ENCODE data around the gene OLIG2.

The OLIG2 gene

DNA sequence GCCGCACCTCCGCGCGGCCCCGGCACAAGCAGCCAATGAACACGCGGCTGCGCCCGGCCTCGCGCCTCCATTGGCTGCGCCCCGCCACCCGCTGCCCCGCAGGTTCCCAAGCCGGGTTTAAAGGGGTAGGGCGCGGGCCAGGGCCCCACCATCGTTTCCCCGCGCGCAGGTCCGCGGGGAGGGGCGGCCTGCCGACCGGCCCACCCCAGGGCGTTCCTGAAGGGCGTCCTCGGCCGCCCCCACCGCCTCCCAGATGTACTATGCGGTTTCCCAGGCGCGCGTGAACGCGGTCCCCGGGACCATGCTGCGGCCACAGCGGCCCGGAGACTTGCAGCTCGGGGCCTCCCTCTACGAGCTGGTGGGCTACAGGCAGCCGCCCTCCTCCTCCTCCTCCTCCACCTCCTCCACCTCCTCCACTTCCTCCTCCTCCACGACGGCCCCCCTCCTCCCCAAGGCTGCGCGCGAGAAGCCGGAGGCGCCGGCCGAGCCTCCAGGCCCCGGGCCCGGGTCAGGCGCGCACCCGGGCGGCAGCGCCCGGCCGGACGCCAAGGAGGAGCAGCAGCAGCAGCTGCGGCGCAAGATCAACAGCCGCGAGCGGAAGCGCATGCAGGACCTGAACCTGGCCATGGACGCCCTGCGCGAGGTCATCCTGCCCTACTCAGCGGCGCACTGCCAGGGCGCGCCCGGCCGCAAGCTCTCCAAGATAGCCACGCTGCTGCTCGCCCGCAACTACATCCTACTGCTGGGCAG lies 44.4 kb downstream of the OLIG2 start, which contains the start of gene OLIG1:
TSS of gene OLIG1 (plus strand) at position 148 of the 750 bp plus-strand sequence. CDS start at position 254, 106 bp downstream.
- H3K9ac ChIP-seq (ENCODE audit: low read length) = no peak within 1 kb of the TSS
- peaks cover 56 to 78% of the 10 kb centered on the region in 2 donors for H3K27me3 ChIP-seq (ENCODE audit: control insufficient read depth in 1 of 2, insufficient read depth in 2 of 2, low read length in 2 of 2)
- H3K27ac ChIP-seq (ENCODE audit: low read depth, low read length) = no peak within 1 kb of the TSS
- H3K36me3 ChIP-seq (ENCODE audit: insufficient read depth, low read length) = no peaks in the 10 kb centered on the region
- peak within 1 kb of the TSS in 1 of 2 donors; percentile 39 for H3K4me3 ChIP-seq (ENCODE audit: low read depth in 1 of 2, low read length in 2 of 2)
- no peaks in the 10 kb centered on the region for H3K9me3 ChIP-seq (ENCODE audit: low read length)
- no peaks in the 10 kb centered on the region for H3K4me1 ChIP-seq (ENCODE audit: insufficient read depth, low read length)

DNA sequence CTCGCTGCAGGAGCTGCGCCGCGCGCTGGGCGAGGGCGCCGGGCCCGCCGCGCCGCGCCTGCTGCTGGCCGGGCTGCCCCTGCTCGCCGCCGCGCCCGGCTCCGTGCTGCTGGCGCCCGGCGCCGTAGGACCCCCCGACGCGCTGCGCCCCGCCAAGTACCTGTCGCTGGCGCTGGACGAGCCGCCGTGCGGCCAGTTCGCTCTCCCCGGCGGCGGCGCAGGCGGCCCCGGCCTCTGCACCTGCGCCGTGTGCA lies 44.9 kb downstream of the OLIG2 start:
- H3K9ac ChIP-seq (ENCODE audit: low read length) = no peak overlapping the region
- no peaks in the 10 kb centered on the region for H3K36me3 ChIP-seq (ENCODE audit: insufficient read depth, low read length)
- no peaks in the 10 kb centered on the region for H3K4me1 ChIP-seq (ENCODE audit: insufficient read depth, low read length)
- H3K9me3 ChIP-seq (ENCODE audit: low read length) = no peaks in the 10 kb centered on the region
- H3K27me3 ChIP-seq (ENCODE audit: control insufficient read depth in 1 of 2, insufficient read depth in 2 of 2, low read length in 2 of 2) = peaks cover 56 to 79% of the 10 kb centered on the region in 2 donors
- H3K4me3 ChIP-seq (ENCODE audit: low read depth in 1 of 2, low read length in 2 of 2) = no peak overlapping the region
- no peak overlapping the region for H3K27ac ChIP-seq (ENCODE audit: low read depth, low read length)

DNA sequence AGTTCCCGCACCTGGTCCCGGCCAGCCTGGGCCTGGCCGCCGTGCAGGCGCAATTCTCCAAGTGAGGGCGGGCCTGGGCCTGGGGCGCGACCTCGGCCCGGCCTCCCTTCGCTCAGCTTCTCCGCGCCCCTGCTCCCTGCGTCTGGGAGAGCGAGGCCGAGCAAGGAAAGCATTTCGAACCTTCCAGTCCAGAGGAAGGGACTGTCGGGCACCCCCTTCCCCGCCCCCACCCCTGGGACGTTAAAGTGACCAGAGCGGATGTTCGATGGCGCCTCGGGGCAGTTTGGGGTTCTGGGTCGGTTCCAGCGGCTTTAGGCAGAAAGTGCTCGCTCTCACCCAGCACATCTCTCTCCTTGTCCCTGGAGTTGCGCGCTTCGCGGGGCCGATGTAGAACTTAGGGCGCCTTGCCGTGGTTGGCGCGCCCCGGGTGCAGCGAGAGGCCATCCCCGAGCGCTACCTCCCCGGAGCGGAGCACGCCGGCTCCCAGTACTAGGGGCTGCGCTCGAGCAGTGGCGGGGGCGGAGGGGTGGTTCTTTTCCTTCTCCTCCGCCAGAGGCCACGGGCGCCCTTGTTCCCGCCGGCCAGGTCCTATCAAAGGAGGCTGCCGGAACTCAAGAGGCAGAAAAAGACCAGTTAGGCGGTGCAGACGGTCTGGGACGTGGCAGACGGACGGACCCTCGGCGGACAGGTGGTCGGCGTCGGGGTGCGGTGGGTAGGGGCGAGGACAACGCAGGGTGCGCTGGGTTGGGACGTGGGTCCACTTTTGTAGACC lies 45.4 kb downstream of the OLIG2 start:
- H3K4me3 ChIP-seq (ENCODE audit: low read depth in 1 of 2, low read length in 2 of 2) = peak overlapping the region; percentile 39 to 49
- no peak overlapping the region for H3K9ac ChIP-seq (ENCODE audit: low read length)
- H3K4me1 ChIP-seq (ENCODE audit: insufficient read depth, low read length) = no peaks in the 10 kb centered on the region
- H3K36me3 ChIP-seq (ENCODE audit: insufficient read depth, low read length) = no peaks in the 10 kb centered on the region
- H3K27ac ChIP-seq (ENCODE audit: low read depth, low read length) = peak overlapping the region; percentile 8
- peaks cover 56 to 81% of the 10 kb centered on the region in 2 donors for H3K27me3 ChIP-seq (ENCODE audit: control insufficient read depth in 1 of 2, insufficient read depth in 2 of 2, low read length in 2 of 2)
- H3K9me3 ChIP-seq (ENCODE audit: low read length) = no peaks in the 10 kb centered on the region

DNA sequence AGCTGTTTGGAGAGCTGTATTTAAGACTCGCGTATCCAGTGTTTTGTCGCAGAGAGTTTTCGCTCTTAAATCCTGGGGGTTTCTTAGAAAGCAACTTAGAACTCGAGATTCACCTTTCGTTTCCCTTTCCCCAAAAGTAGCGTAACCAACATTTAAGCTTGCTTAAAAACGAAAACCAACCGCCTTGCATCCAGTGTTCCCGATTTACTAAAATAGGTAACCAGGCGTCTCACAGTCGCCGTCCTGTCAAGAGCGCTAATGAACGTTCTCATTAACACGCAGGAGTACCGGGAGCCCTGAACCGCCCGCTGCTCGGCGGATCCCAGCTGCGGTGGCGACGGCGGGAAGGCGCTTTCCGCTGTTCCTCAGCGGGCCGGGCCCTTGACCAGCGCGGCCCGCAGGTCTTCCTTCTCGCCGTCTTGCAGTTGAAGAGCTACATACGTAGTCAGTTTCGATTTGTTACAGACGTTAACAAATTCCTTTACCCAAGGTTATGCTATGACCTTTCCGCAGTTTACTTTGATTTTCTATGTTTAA lies 46.1 kb downstream of the OLIG2 start:
- Histone ChIP-seq H3K27me3 (ENCODE audit: control insufficient read depth in 1 of 2, insufficient read depth in 2 of 2, low read length in 2 of 2) (peaks cover 62 to 75% of the 10 kb centered on the region in 2 donors), H3K27ac (ENCODE audit: low read depth, low read length) (no peak overlapping the region), H3K4me1 (ENCODE audit: insufficient read depth, low read length) (no peaks in the 10 kb centered on the region), H3K9ac (ENCODE audit: low read length) (no peak overlapping the region), H3K36me3 (ENCODE audit: insufficient read depth, low read length) (no peaks in the 10 kb centered on the region), H3K9me3 (ENCODE audit: low read length) (no peaks in the 10 kb centered on the region), H3K4me3 (ENCODE audit: low read depth in 1 of 2, low read length in 2 of 2) (peak overlapping the region; percentile 39 to 49)

DNA sequence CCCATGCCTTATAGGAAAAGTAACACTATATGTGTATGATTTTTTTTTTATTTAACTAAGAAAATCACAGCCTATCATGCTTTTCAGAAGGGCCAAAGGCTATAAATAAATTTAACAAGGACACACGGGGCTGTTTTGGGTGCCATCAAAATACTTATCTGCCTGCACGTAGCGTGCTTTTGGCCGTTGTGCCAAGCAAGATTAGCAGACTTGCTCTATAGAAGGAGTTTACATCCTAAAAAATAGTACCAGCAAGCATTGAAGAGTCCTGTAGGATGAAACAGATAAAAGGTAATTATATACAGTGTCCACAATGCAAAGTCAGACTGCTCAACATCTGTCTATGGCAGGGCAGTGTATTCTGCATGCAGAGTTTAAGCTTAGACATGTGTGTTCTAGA lies 47.9 kb downstream of the OLIG2 start:
- Histone ChIP-seq H3K27ac (ENCODE audit: low read depth, low read length) (no peak overlapping the region), H3K4me1 (ENCODE audit: insufficient read depth, low read length) (no peaks in the 10 kb centered on the region), H3K4me3 (ENCODE audit: low read depth in 1 of 2, low read length in 2 of 2) (no peak overlapping the region), H3K9ac (ENCODE audit: low read length) (no peak overlapping the region), H3K9me3 (ENCODE audit: low read length) (no peaks in the 10 kb centered on the region), H3K36me3 (ENCODE audit: insufficient read depth, low read length) (no peaks in the 10 kb centered on the region), H3K27me3 (ENCODE audit: control insufficient read depth in 1 of 2, insufficient read depth in 2 of 2, low read length in 2 of 2) (peaks cover 55 to 64% of the 10 kb centered on the region in 2 donors)

DNA sequence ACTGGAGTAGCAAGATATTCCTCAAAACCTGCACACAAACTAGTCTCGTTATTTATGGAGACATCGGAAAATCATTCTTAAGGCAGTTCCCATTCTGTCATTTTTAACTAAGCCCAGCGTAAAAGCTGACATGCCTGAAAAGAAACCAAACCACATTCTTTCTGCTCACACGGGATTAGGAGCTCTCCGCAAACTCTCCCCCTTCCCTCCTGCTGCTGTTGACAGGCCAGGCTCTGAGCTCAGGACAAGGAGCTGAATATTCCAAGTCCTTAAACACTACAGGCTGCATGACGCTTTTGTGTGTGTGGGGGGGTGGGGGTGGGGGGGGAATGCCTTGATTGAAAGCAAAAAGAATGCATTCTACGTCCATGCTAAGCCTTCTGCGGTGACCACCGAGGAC lies 49.4 kb downstream of the OLIG2 start:
- Histone ChIP-seq H3K27me3 (ENCODE audit: control insufficient read depth in 1 of 2, insufficient read depth in 2 of 2, low read length in 2 of 2) (peaks cover 45 to 49% of the 10 kb centered on the region in 2 donors), H3K27ac (ENCODE audit: low read depth, low read length) (no peak overlapping the region), H3K9me3 (ENCODE audit: low read length) (no peaks in the 10 kb centered on the region), H3K4me1 (ENCODE audit: insufficient read depth, low read length) (no peaks in the 10 kb centered on the region), H3K36me3 (ENCODE audit: insufficient read depth, low read length) (no peaks in the 10 kb centered on the region), H3K4me3 (ENCODE audit: low read depth in 1 of 2, low read length in 2 of 2) (no peak overlapping the region), H3K9ac (ENCODE audit: low read length) (no peak overlapping the region)

DNA sequence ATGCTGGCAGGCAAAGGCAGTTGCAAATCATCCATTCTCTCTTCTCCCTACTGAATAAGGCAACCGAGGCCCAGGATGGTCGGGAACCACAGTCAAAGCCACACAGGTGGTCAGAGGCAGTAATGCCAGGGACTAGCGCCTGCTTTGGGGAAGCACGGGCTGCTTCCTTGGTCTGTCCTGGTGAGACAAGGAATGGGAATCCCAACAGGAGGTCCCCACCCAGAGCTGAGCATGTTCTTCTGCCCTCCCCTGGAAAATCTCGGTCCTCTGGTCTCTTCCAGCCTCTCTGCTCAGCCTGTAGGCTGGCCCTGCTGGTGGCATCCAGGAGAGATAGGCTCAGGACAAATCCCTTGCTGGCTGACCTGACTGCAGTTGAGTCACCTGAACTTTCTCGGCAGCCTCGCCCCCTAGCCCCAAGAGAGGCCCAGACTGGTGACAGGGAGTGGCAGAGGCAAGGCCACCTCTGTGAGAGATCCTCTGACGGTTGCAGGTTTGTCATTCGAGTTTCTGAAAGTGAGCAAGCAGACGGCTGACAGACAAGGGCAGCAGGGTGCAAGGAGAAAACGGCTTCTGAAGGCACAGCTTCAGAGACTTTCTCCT lies 50.0 kb downstream of the OLIG2 start:
- no peak overlapping the region for H3K4me3 ChIP-seq (ENCODE audit: low read depth in 1 of 2, low read length in 2 of 2)
- H3K9ac ChIP-seq (ENCODE audit: low read length) = no peak overlapping the region
- no peaks in the 10 kb centered on the region for H3K9me3 ChIP-seq (ENCODE audit: low read length)
- H3K36me3 ChIP-seq (ENCODE audit: insufficient read depth, low read length) = no peaks in the 10 kb centered on the region
- no peaks in the 10 kb centered on the region for H3K4me1 ChIP-seq (ENCODE audit: insufficient read depth, low read length)
- peaks cover 45 to 46% of the 10 kb centered on the region in 2 donors for H3K27me3 ChIP-seq (ENCODE audit: control insufficient read depth in 1 of 2, insufficient read depth in 2 of 2, low read length in 2 of 2)
- H3K27ac ChIP-seq (ENCODE audit: low read depth, low read length) = no peak overlapping the region

DNA sequence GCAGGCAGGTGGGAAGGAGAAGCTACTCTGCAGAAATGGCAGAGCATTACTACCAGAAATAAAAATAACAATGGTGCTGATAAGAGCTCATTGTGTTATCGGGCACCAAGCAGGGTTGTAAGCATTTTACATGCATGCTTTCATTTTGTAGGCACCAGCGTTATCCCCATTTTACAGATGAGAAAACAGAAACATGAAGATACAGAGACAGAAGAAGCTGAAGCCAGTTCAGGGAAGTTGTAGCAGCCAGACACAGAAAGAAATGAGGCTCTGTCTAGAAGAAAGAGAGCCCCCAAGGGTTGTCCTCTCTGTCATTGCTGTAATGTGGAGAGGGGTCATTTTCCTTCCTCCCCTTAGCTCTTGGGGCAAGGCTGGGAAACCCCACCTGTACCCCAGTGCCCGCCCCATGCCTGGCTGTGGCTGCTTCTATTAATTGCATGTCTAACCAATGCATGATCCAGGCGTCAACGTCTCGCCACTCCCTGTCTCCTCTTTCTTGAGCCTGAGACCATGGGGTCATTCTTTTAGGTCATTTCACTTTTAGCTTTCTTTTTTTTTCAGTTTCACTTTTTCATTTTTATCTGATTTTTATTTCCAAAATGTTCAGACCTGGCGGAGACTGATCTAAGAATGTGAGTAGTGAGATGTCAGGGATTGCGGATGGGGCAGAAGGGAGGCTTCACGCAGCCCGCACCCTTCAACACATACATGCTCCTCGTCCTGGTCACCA lies 51.0 kb downstream of the OLIG2 start:
- Histone ChIP-seq H3K27me3 (ENCODE audit: control insufficient read depth in 1 of 2, insufficient read depth in 2 of 2, low read length in 2 of 2) (peaks cover 35 to 38% of the 10 kb centered on the region in 2 donors), H3K36me3 (ENCODE audit: insufficient read depth, low read length) (no peaks in the 10 kb centered on the region), H3K4me1 (ENCODE audit: insufficient read depth, low read length) (no peaks in the 10 kb centered on the region), H3K9me3 (ENCODE audit: low read length) (no peaks in the 10 kb centered on the region), H3K27ac (ENCODE audit: low read depth, low read length) (no peak overlapping the region), H3K4me3 (ENCODE audit: low read depth in 1 of 2, low read length in 2 of 2) (no peak overlapping the region), H3K9ac (ENCODE audit: low read length) (no peak overlapping the region)
